GM19023 (cell line): ENCODE data around the gene MYO5A.
A peak's percentile ranks its signal among the peaks of the same experiment; 100 is the strongest.

Source experiments
- ATAC-seq: cut with Tn5 transposase; IDR thresholded peaks from one replicate; pipeline ENCODE4 v1.9.1; 2021; ENCODE audit warnings: mild to moderate bottlenecking, moderate library complexity; ENCODE audit not compliant: unreplicated experiment

The MYO5A gene

GRCh38 chr15:52378746-52379394 lies 149.8 kb downstream of the MYO5A start:
- ATAC-seq, result peak; percentile 57

- no peak for ATAC-seq
Observed at GRCh38 chr15:52370010-52370409, 158.7 kb downstream of the MYO5A start.

- ATAC-seq, result no peak
Observed at GRCh38 chr15:52369455-52369854, 159.2 kb downstream of the MYO5A start.

DNA sequence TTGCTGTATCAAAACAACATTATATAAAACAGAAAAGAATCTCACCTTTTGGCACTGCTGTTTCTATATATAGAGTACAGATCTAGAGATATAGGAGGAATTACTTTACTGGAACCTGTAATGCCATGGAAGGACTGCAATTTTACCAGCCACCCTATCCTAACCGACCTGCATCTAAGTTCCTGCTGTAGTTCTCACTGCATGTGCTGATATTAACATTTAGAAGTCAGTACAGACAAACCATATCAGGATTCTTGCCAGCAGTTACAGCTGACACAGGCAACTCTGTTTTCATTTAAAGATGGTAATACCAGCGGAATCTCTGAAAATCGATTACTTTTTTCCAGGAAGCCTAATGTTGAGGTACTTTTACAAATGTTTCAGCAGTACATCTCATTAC lies 159.7 kb downstream of the MYO5A start:
- ATAC-seq, result no peak

GRCh38 chr15:52368402-52368801 lies 160.3 kb downstream of the MYO5A start:
- no peak for ATAC-seq

DNA sequence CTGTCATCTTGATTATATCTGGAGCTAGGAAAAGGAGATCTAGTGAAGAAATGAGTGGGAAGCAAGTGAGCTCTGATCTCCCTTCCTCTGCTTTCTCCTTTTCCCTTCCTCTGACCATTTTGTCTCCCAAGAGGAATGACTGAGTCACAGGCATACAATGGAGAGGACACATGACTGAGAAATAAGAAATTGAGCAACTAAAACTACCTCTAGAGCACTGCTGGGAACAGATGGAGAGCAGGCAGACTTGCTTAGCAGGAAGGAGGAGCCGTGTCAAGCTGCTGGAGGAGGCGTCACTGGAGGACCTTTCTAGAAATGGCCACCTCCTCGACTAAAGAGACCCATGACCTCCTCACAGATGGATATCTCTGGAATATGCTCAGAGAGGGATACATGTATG lies 166.2 kb downstream of the MYO5A start:
- no peak for ATAC-seq

DNA sequence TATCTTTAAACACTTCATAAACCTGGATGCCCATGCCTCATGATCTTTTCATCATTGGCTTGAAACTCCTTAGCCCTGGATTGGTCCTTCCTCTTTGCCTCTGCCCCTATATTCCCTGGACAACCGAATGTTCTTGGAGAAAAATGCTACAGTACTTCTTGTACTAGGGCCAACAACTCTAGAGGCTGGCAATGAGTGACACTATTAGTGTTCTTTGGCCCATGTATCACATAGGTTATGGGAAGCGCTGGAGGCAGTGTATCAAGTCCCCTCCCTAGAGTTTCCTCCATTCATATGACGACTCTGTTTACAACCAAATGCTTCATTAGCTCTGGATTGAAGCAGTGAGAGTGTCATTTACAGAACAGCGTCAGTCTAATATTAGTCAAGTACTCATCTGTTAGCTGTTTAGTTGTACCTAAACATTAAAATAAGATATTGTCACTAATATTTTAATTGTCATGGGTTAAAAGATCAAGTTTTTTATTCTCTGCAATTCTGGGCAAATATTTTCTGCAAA lies 166.6 kb downstream of the MYO5A start:
- ATAC-seq, result no peak

GRCh38 chr15:52361494-52361893 lies 167.2 kb downstream of the MYO5A start:
- no peak for ATAC-seq

DNA sequence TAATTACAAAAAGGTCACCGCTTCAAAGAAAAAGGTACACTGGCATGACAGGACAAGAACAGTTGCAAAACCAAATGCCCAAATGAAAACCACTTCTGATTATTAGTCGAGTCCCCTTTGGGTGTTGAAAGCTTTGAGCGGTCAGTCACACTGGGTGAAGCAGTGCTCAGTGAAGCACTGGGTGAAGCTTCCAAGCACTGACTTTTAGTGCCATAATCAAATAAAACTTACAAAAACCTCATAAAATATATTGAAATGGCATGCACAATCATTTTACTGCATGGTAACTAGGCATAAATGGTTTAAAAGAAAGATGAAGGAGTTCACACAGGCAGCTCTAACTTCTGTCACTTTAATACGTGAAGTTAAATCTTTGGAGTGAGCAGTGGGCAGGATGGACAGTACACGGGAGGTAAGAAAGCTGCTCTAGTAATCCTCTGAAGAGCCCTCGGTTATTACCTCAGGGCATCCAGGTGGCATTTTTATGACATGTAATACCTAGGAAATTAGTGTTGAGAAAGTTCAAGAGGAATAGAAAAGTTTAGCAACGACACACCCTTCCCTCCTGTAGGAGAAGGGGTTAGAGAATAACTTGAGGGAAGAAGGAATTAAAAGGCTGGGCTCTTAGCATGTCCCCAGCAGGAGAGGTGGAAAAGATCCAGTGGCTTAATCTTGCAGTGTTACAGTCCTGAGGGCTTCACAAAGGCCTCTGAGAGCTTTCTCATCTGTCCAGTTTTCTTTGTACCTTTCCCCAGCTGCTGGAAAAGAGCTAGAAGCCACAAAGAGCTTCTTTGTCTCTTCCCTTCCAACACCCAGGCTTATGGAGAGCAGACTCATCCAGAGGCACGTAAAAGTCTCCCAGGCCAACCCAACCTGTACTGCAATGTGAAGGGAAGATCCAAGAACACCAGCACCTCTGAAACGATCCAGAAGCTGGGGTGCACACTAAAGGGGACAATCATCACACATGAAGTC lies 168.2 kb downstream of the MYO5A start:
- ATAC-seq, result no peak

DNA sequence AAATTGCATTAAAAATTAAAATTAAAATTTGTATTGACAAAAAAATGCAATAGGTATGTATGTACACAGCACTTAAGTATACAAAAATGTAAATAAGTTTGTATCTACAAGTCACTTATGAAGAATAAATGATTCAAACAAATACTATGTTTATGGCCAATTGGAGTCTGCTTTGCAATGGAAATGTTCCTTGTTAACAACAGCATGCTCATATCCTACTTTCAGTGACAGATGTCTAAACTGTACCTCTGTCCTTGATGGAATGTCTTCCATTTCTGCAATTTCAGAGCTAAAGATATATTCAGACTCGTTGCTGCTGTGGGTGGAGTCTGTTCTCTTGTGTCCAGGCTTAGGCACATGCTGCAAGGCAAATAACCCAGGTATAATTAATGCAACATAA lies 169.0 kb downstream of the MYO5A start:
- no peak for ATAC-seq

DNA sequence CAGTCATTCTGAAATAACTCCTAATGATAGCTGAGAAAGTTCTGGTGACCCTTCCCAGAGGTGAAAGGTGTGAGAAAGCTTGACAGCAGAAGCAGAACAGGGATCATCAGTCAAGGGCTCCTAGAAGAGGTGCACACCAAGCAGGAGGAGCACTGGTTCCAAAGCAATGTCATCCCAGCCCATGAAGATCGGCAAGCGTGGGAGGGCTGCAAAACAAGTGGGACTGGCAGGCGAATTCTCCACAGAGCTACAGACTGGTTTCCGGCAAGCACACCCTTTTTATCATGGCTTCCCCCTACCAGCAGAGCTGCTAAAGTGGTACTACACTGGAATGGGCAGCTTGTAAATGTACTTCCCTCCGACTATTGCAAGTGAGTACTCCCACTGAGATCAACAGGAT lies 170.7 kb downstream of the MYO5A start:
- no peak for ATAC-seq

DNA sequence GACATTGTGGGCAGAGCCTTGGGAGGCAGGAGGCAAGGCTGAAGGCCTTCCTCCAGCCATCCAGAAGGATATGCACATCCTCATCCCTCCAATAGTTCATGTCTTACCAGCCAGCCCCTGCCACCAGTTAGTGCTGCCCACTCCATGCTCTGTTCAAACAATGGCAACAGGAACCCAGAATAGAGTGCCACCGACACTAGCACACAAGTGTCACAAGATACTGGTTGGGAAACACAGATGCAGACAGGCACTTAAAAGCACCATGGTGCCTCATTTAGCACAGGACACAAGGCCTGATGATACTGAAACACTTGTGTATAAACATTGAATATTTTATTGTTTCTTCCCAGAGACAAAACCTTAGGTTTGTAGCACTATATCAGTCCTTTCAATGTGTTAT lies 176.6 kb downstream of the MYO5A start:
- ATAC-seq, result no peak

DNA sequence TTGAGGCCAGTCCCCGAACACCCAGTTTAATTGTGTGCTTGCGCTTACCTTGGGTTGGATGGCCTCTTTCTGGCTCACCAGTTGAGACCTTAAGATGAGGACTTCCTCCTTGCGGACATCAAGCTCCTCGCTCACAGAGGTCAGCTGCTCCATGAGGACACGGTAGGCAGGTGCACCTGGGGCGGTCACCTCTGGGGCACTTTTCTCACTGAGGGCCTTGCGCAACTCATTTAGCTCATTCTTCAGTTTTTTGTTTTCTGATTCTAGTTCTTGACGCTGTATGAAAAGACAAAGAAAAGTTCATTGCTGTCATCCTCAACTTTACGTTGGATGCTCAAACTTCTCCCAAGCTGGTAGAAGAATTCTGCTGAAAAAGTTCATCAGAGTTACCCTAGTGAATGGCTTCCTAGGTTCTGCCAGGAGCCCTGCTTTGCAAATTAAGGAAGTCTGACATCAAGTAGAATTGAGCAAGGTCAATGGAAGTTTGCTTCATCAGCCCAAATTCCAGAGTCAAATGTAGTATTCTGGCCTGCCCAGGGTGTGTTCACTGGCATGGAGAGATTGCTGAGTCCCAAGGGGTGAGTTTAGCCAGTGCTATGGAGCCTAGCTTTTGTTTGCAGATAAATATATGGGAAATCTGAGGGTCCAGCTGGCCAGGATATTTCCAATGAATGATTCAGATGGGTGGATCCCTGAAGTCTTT lies 177.3 kb downstream of the MYO5A start:
- ATAC-seq, result no peak

DNA sequence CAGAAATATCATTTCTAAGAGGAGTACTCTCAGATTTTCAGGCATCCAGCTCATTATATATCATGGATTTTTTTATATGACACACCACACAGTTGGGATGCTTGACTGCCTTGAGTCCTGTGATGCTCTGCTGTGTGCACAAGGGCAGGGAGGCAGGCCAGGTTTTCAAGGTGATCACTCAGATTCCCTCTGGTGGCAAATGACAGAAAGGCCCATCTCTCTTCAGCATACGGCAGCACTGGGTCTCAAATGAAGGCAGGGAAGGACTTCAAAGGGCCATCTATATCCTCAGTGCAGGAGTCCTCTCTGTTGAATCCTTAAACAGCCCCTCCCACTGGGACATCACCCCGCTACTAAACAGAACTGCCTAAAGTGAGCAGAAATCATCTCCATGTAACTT lies 178.3 kb downstream of the MYO5A start:
- ATAC-seq, result no peak

GRCh38 chr15:52349052-52349700 lies 179.5 kb downstream of the MYO5A start:
- no peak for ATAC-seq

GRCh38 chr15:52348056-52348745 lies 180.5 kb downstream of the MYO5A start:
- no peak for ATAC-seq

DNA sequence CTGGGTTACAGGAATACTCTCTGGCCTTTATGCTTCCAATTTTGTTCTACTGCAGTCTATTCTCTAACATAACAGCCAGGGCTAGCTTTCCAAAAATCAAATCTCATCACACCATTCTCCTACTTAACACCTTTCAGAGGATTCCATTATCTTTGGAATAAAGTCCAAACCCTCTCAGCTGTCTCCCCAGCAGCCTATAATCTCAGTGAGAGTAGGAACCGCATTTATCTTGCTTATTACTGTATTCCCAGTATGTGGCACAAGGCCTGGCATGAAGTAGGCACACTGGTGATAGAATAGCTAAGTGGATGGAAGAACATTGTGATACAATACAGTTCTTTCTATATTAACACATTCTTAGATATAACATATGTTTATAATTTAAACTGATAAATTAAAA lies 184.1 kb downstream of the MYO5A start:
- ATAC-seq, result no peak

GRCh38 chr15:52343831-52344230 lies 184.8 kb downstream of the MYO5A start:
- no peak for ATAC-seq

DNA sequence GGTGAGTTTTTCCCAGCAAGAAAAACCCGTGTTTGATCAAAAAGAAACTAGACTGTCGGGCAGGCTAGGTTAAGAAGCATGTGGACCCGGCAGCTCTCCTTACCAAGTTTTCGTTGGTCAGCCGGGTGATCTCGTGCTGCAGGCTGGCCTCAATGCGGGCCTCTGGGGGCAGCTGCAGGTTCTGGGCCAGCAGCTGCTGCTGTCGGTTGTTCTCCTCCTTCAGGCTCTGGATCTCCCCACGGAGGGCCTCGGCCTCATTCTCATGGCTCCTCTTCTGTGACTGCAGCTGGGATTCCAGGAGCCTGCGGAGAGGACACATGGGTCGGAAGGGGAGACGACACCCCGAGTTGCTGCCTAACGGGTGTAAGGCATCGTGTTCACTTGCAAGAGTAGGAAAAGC lies 188.6 kb downstream of the MYO5A start:
- ATAC-seq, result no peak

DNA sequence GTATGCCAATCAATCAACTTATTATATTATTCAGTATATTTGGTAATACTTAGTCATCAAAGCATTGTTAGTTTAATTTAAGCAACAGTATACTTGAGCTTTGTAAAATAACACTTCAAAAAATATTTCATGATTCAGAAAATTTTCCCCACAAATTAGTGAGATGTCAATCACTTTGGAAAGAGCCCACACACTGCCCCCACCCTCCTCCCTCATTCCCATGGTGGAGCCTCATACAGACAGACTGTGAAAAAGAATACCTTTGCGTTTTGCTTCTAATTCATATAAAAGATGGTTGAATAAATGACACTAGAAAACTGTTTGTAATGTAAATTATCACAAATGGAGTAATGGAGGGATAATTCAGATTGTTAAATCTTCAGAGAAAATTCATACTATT lies 189.8 kb downstream of the MYO5A start:
- ATAC-seq, result no peak
